GM12878 (cell line): ENCODE measurements around the gene PLEKHG4B.

Experiments used
- CHD1 ChIP-seq: IDR thresholded peaks from 2 replicates; pipeline ENCODE4 v1.6.1; 2012; ENCODE audit warnings: low read depth, low read length, improper control_type of control experiment
- CHD2 ChIP-seq: IDR thresholded peaks from 2 replicates; pipeline ENCODE4 v1.6.1; 2011; ENCODE audit warnings: low read depth, low read length, improper control_type of control experiment, borderline replicate concordance
- EZH2 ChIP-seq: IDR thresholded peaks from 2 replicates; pipeline ENCODE4 v1.6.1; 2012; ENCODE audit warnings: low read depth, mild to moderate bottlenecking, control low read depth, inconsistent platforms, low read length, borderline replicate concordance; ENCODE audit not compliant: control insufficient read depth
- GABPA ChIP-seq: IDR thresholded peaks from 2 replicates; pipeline ENCODE4 v1.6.1; 2014; ENCODE audit warnings: antibody characterized with exemption, low read depth, mild to moderate bottlenecking, inconsistent platforms
- MYC ChIP-seq: IDR thresholded peaks from 2 replicates; pipeline ENCODE4 v1.6.1; 2011; ENCODE audit warnings: mild to moderate bottlenecking, low read length, moderate library complexity, inconsistent platforms; ENCODE audit not compliant: insufficient read depth, insufficient replicate concordance, insufficient read length, severe bottlenecking
- POLR2A ChIP-seq: IDR thresholded peaks from 2 replicates; pipeline ENCODE4 v1.6.1; 2011; ENCODE audit warnings: low read depth, mild to moderate bottlenecking, low read length
- RBBP5 ChIP-seq: fragments of 200-600 bp; sonication (generic); conservative IDR thresholded peaks from 2 replicates; pipeline ENCODE4 v1.6.1; 2016
- SIN3A ChIP-seq: IDR thresholded peaks from 2 replicates; pipeline ENCODE4 v1.6.1; 2012; ENCODE audit warnings: low read depth, low read length, improper control_type of control experiment
- SP1 ChIP-seq: IDR thresholded peaks from one replicate; pipeline ENCODE4 v1.6.1; 2011; ENCODE audit warnings: low read depth, low read length
- TARDBP ChIP-seq: IDR thresholded peaks from 2 replicates; pipeline ENCODE4 v1.6.1; 2016; ENCODE audit warnings: borderline replicate concordance
- TF ChIP-seq, protein P1 (sequence below): fragments of 450-650 bp; IDR thresholded peaks from 2 replicates; pipeline ENCODE4 v1.6.1; 2017; ENCODE audit warnings: mild to moderate bottlenecking, moderate library complexity

DNA sequence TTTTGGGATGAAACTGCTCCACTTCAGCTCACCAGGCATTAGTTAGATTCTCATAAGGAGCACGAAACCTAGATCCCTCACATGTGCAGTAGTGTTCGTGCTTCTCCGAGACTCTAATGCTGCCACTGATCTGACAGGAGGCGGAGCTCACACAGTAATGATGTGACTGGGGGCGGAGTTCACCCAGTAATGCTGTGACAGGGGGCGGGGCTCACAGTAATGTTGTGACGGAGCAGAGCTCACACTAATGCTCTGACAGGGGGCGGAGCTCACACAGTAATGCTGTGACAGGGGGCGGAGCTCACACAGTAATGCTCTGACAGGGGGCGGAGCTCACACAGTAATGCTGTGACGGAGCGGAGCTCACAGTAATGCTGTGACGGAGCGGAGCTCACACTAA, 72.3 kb downstream of the PLEKHG4B start:
- TF ChIP-seq EZH2 (no peak), TARDBP (no peak), MYC (no peak), POLR2A (no peak), GABPA (no peak), RBBP5 (no peak), SIN3A (no peak), CHD2 (no peak), CHD1 (no peak), SP1 (no peak)
- TF ChIP-seq, protein P1, sequence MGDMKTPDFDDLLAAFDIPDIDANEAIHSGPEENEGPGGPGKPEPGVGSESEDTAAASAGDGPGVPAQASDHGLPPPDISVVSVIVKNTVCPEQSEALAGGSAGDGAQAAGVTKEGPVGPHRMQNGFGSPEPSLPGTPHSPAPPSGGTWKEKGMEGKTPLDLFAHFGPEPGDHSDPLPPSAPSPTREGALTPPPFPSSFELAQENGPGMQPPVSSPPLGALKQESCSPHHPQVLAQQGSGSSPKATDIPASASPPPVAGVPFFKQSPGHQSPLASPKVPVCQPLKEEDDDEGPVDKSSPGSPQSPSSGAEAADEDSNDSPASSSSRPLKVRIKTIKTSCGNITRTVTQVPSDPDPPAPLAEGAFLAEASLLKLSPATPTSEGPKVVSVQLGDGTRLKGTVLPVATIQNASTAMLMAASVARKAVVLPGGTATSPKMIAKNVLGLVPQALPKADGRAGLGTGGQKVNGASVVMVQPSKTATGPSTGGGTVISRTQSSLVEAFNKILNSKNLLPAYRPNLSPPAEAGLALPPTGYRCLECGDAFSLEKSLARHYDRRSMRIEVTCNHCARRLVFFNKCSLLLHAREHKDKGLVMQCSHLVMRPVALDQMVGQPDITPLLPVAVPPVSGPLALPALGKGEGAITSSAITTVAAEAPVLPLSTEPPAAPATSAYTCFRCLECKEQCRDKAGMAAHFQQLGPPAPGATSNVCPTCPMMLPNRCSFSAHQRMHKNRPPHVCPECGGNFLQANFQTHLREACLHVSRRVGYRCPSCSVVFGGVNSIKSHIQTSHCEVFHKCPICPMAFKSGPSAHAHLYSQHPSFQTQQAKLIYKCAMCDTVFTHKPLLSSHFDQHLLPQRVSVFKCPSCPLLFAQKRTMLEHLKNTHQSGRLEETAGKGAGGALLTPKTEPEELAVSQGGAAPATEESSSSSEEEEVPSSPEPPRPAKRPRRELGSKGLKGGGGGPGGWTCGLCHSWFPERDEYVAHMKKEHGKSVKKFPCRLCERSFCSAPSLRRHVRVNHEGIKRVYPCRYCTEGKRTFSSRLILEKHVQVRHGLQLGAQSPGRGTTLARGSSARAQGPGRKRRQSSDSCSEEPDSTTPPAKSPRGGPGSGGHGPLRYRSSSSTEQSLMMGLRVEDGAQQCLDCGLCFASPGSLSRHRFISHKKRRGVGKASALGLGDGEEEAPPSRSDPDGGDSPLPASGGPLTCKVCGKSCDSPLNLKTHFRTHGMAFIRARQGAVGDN: no peak
